Endothelial cell of umbilical vein (primary cell): Measurements from ENCODE around the gene CDK19.

Source experiments
- EZH2 ChIP-seq: IDR thresholded peaks from 2 replicates; pipeline ENCODE4 v1.6.1; 2012; ENCODE audit warnings: borderline replicate concordance, low read depth, mild to moderate bottlenecking, moderate library complexity, low read length, inconsistent platforms; ENCODE audit not compliant: severe bottlenecking
- FOS ChIP-seq: IDR thresholded peaks from 2 replicates; pipeline ENCODE4 v1.6.1; 2011; ENCODE audit warnings: mild to moderate bottlenecking, low read length, moderate library complexity, borderline replicate concordance; ENCODE audit not compliant: insufficient read depth
- GATA2 ChIP-seq: IDR thresholded peaks from 2 replicates; pipeline ENCODE4 v1.7.0; 2011; ENCODE audit warnings: low read depth, mild to moderate bottlenecking, moderate library complexity, mixed read lengths, low read length; ENCODE audit not compliant: insufficient read length, insufficient read depth
- JUN ChIP-seq: IDR thresholded peaks from 2 replicates; pipeline ENCODE4 v1.6.1; 2011; ENCODE audit warnings: borderline replicate concordance, low read depth; ENCODE audit not compliant: insufficient read length, insufficient read depth
- MAX ChIP-seq: IDR thresholded peaks from 2 replicates; pipeline ENCODE4 v1.6.1; 2011; ENCODE audit not compliant: insufficient read depth, insufficient read length
- MYC ChIP-seq: IDR thresholded peaks from one replicate; pipeline ENCODE4 v1.6.1; 2011; ENCODE audit warnings: mild to moderate bottlenecking, low read depth, low read length
- POLR2A ChIP-seq: IDR thresholded peaks from 2 replicates; pipeline ENCODE4 v1.6.1; 2012; ENCODE audit warnings: low read depth, mild to moderate bottlenecking, control low read depth, low read length
- POLR2AphosphoS5 ChIP-seq: IDR thresholded peaks from 2 replicates; pipeline ENCODE4 v1.6.1; 2012; ENCODE audit warnings: low read depth, mild to moderate bottlenecking, control low read depth, low read length, moderate library complexity; ENCODE audit not compliant: insufficient read depth
- TF ChIP-seq, protein P1 (sequence below), 2 donors: IDR thresholded peaks; 1 replicate in 1 of 2; 2 replicates in 1 of 2; pipeline ENCODE4 v1.5.1; 2011; ENCODE audit warnings: low read length in 2 of 2, mild to moderate bottlenecking in 2 of 2, moderate library complexity in 2 of 2, control low read depth in 1 of 2, inconsistent platforms in 1 of 2, low read depth in 1 of 2; ENCODE audit not compliant: insufficient read depth in 1 of 2; ENCODE audit errors: extremely low read depth in 1 of 2

GRCh38 chr6:110643175-110643574, 172.1 kb downstream of the CDK19 start:
- TF ChIP-seq, protein P1, sequence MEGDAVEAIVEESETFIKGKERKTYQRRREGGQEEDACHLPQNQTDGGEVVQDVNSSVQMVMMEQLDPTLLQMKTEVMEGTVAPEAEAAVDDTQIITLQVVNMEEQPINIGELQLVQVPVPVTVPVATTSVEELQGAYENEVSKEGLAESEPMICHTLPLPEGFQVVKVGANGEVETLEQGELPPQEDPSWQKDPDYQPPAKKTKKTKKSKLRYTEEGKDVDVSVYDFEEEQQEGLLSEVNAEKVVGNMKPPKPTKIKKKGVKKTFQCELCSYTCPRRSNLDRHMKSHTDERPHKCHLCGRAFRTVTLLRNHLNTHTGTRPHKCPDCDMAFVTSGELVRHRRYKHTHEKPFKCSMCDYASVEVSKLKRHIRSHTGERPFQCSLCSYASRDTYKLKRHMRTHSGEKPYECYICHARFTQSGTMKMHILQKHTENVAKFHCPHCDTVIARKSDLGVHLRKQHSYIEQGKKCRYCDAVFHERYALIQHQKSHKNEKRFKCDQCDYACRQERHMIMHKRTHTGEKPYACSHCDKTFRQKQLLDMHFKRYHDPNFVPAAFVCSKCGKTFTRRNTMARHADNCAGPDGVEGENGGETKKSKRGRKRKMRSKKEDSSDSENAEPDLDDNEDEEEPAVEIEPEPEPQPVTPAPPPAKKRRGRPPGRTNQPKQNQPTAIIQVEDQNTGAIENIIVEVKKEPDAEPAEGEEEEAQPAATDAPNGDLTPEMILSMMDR (IDR thresholded peaks at IDR 0.05; ENCODE audit: extremely low read depth in 1 of 2, insufficient read depth in 1 of 2, low read depth in 1 of 2, low read length in 2 of 2) = no peak
- TF ChIP-seq EZH2 (no peak), POLR2A (no peak), POLR2AphosphoS5 (no peak), MAX (no peak), JUN (no peak), MYC (no peak), FOS (no peak), GATA2 (peak; percentile 4)
